Endometrial microvascular endothelial cells (primary cell): ENCODE data around the gene MAMLD1. TPM values are rescaled to one million over a fixed set of nuclear protein-coding genes. Genes with fewer than 3 reads are reported as not detected.

Experiments used
- in situ Hi-C: cut with HindIII; loops from 2 replicates; pipeline ENCODE4 v1.10.0; 2017; ENCODE audit warnings: low sequenced_read_pairs, low pct_unique_long_range_greater_than_20kb; ENCODE audit errors: inconsistent ontology term
- total RNA-seq: library from RNA; depleted of rRNA; stranded (reverse); fragments of >200 nt; gene quantifications from one replicate; pipeline ENCODE4 v1.2.3, GENCODE V29; 2015; ENCODE audit errors: inconsistent ontology term

The MAMLD1 gene
- total RNA-seq, 1 donor from 2014 or later, result 1.1 TPM

GRCh38 chrX:150371877-150372276, 8.8 kb downstream of the MAMLD1 start:
- in situ Hi-C loops, result no loop called here

GRCh38 chrX:150372280-150372679, 9.2 kb downstream of the MAMLD1 start:
- in situ Hi-C loops, result no loop called here

- in situ Hi-C loops, result no loop called here
Measured at GRCh38 chrX:150372756-150373155, 9.6 kb downstream of the MAMLD1 start.

GRCh38 chrX:150375243-150375770, 12.2 kb downstream of the MAMLD1 start:
- in situ Hi-C loops, result no loop called here

- in situ Hi-C loops, result no loop called here
Measured at GRCh38 chrX:150377005-150377404, 13.9 kb downstream of the MAMLD1 start.

GRCh38 chrX:150405006-150405405, 41.9 kb downstream of the MAMLD1 start:
- in situ Hi-C loops, result no loop called here

GRCh38 chrX:150405576-150405975, 42.5 kb downstream of the MAMLD1 start:
- in situ Hi-C loops, result no loop called here

- in situ Hi-C loops, result no loop called here
Measured at GRCh38 chrX:150406596-150406995, 43.5 kb downstream of the MAMLD1 start.

- in situ Hi-C loops, result no loop called here
Measured at GRCh38 chrX:150408007-150408406, 44.9 kb downstream of the MAMLD1 start.

GRCh38 chrX:150408561-150408960, 45.4 kb downstream of the MAMLD1 start:
- in situ Hi-C loops, result no loop called here

GRCh38 chrX:150409486-150409885, 46.4 kb downstream of the MAMLD1 start:
- in situ Hi-C loops, result no loop called here

GRCh38 chrX:150409964-150410363, 46.8 kb downstream of the MAMLD1 start:
- in situ Hi-C loops, result no loop called here

- in situ Hi-C loops, result no loop called here
Measured at GRCh38 chrX:150410513-150410912, 47.4 kb downstream of the MAMLD1 start.

GRCh38 chrX:150411656-150412055, 48.5 kb downstream of the MAMLD1 start:
- in situ Hi-C loops, result no loop called here

GRCh38 chrX:150414228-150414627, 51.1 kb downstream of the MAMLD1 start:
- in situ Hi-C loops, result no loop called here

GRCh38 chrX:150416469-150416868, 53.4 kb downstream of the MAMLD1 start:
- in situ Hi-C loops, result no loop called here

GRCh38 chrX:150421816-150422215, 58.7 kb downstream of the MAMLD1 start:
- in situ Hi-C loops, result no loop called here

- in situ Hi-C loops, result no loop called here
Measured at GRCh38 chrX:150429594-150429993, 66.5 kb downstream of the MAMLD1 start.

- in situ Hi-C loops, result no loop called here
Measured at GRCh38 chrX:150436195-150436594, 73.1 kb downstream of the MAMLD1 start.

- in situ Hi-C loops, result no loop called here
Measured at GRCh38 chrX:150438165-150438564, 75.0 kb downstream of the MAMLD1 start.

- in situ Hi-C loops, result no loop called here
Measured at GRCh38 chrX:150446151-150446550, 83.0 kb downstream of the MAMLD1 start.
